ENCODE results near the gene EEF2. TPM values are rescaled to one million over a fixed set of nuclear protein-coding genes. Genes with fewer than 3 reads are reported as not detected.

EEF2 gene
- total and polyA plus RNA-seq, 2 donors from 2014 or later: 1,520 to 1,813 TPM

DNA sequence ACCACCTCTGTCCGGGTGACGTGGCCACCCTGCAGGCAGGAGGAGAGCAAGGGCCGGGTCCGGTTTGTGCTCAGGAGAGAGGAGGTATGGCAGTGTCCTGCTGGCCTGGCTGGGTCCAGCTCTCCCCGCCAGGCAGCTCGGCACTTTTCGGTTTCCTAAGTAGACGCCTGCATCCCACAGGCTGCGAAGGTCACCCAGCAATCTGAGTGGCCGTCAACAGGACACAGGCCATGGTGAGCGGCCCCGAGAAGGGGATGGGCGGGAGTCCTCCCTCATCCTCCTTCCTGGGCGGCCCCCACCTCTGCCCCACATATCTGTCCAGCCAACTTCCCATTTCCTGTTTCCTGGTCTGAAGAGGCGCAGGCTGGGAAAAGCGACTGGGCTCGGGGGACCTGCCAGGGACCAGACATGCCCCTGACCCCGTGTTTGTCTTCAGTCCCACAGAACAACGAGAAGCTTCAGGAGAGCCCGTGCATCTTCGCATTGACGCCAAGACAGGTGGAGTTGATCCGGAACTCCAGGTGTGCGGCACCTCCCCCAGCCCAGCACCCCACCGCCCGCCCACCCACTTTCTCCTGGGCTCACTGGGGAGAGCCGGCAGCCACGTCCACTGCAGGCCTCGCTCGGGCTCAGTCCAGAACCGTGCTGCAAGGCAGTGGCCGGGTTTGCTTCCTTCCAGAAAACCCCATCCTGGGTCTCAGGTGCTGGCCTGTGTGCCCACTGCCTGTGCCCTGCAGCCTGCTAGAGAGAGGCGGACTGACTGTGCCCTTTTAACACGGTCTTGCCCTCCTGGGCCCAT, 38.5 kb upstream of the EEF2 start:
- DNase-seq (peak in 1 of 5 donors; percentile 79), FAIRE-seq (no peak)
- TF ChIP-seq CTCF (IDR thresholded peaks at IDR 0.05; ENCODE audit: borderline replicate concordance, extremely low read depth, insufficient read depth): no peak
- Histone ChIP-seq H3K27me3 (ENCODE audit: control insufficient read depth, insufficient read depth, low read length) (no peaks in the 10 kb centered on the region), H3K36me3 (ENCODE audit: control insufficient read depth in 2 of 3, insufficient read depth in 3 of 3, low read length in 3 of 3) (peaks cover 0 to 3% (median 0%) of the 10 kb centered on the region in 3 donors), H3K9me3 (ENCODE audit: control insufficient read depth in 2 of 3, insufficient read depth in 1 of 3, low read length in 3 of 3) (no peaks in the 10 kb centered on the region), H3K4me3 (ENCODE audit: low read length in 3 of 3) (no peak overlapping the region), H3K9ac (ENCODE audit: low read length in 3 of 3) (no peak overlapping the region), H3K27ac (ENCODE audit: low read depth in 2 of 2, low read length in 2 of 2) (no peak overlapping the region), H3K4me1 (ENCODE audit: control insufficient read depth in 2 of 3, insufficient read depth in 2 of 3, low read depth in 1 of 3, low read length in 3 of 3) (peaks cover 0 to 5% (median 0%) of the 10 kb centered on the region in 3 donors)
- intact Hi-C loops (cut with DNase I): no loop called here

DNA sequence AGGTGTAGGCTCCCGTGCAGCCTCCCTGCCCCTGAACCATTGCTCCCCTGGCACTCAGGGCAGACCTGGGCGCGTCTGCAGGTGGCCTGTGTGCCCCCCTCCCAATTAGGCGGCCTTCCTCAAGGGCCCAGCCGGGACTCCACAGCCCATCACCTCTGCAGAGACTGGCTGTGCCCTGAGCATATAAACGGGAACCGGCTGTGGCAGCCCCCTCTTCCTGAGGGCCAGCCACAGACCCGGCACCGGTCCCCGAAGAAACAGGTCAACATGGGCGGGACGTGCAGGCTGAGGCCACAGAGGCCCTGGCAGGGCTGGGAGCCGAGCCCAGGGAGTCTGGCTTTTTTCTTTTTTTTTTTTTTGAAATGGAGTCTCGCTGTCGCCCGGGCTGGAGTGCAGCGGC, 34.3 kb upstream of the EEF2 start:
- Histone ChIP-seq H3K9me3 (ENCODE audit: control insufficient read depth in 2 of 3, insufficient read depth in 1 of 3, low read length in 3 of 3) (no peaks in the 10 kb centered on the region), H3K36me3 (ENCODE audit: control insufficient read depth in 2 of 3, insufficient read depth in 3 of 3, low read length in 3 of 3) (peaks cover 0 to 4% (median 3%) of the 10 kb centered on the region in 3 donors), H3K4me3 (ENCODE audit: low read length in 3 of 3) (no peak overlapping the region), H3K27ac (ENCODE audit: low read depth in 2 of 2, low read length in 2 of 2) (no peak overlapping the region), H3K4me1 (ENCODE audit: control insufficient read depth in 2 of 3, insufficient read depth in 2 of 3, low read depth in 1 of 3, low read length in 3 of 3) (peaks cover 0 to 26% (median 16%) of the 10 kb centered on the region in 3 donors), H3K9ac (ENCODE audit: low read length in 3 of 3) (no peak overlapping the region), H3K27me3 (ENCODE audit: control insufficient read depth, insufficient read depth, low read length) (no peaks in the 10 kb centered on the region)
- no peak for TF ChIP-seq CTCF (IDR thresholded peaks at IDR 0.05; ENCODE audit: borderline replicate concordance, extremely low read depth, insufficient read depth)
- intact Hi-C loops (cut with DNase I): no loop called here
- FAIRE-seq: no peak
- peak in 1 of 5 donors; percentile 80 for DNase-seq

DNA sequence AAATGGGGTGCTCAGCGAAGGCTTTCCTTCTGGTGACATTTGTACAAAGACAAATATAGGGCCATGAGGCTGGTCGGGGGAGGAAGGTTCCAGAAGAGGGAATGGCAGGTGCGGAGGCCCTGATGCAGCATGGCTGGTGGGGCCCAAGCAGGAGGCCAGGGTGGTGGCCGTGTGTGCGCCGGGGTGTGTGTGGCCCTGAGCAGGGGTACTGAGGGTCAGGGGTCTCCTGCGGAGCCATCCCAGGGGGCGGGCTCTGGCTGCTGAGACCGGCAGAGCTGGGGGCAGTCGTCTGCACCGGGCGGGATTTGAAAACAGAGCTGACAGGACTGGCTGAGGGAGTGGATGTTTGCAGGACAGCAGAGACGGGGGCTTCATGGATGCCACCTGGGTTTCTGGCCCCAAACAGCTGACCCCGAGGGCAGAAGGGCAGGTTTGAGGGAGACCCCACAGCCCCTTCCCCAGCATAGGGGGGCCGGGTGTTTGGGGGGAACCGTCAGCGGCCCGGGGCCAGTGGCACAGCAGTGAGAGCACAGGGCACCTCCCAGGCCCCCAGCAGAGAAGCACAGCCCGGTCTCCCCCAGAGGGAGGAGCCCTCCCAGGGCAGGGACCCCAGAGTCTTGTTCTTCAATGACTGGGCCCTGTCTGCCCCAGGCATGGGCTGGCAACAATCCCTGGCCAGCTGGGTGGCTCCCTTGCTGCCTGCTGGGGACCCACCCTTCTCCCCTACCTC, 33.7 kb upstream of the EEF2 start:
- peaks cover 0 to 30% (median 16%) of the 10 kb centered on the region in 3 donors for H3K4me1 ChIP-seq (ENCODE audit: control insufficient read depth in 2 of 3, insufficient read depth in 2 of 3, low read depth in 1 of 3, low read length in 3 of 3)
- no peak overlapping the region for H3K27ac ChIP-seq (ENCODE audit: low read depth in 2 of 2, low read length in 2 of 2)
- no peak for TF ChIP-seq CTCF (IDR thresholded peaks at IDR 0.05; ENCODE audit: borderline replicate concordance, extremely low read depth, insufficient read depth)
- no peaks in the 10 kb centered on the region for H3K27me3 ChIP-seq (ENCODE audit: control insufficient read depth, insufficient read depth, low read length)
- peaks cover 0 to 10% (median 0%) of the 10 kb centered on the region in 3 donors for H3K36me3 ChIP-seq (ENCODE audit: control insufficient read depth in 2 of 3, insufficient read depth in 3 of 3, low read length in 3 of 3)
- no peak overlapping the region for H3K9ac ChIP-seq (ENCODE audit: low read length in 3 of 3)
- no peak for FAIRE-seq
- no peaks in the 10 kb centered on the region for H3K9me3 ChIP-seq (ENCODE audit: control insufficient read depth in 2 of 3, insufficient read depth in 1 of 3, low read length in 3 of 3)
- H3K4me3 ChIP-seq (ENCODE audit: low read length in 3 of 3): no peak overlapping the region
- DNase-seq: peak in 1 of 5 donors; percentile 58
- intact Hi-C loops (cut with DNase I): no loop called here
